GM21786 (cell line): Measurements from ENCODE around the gene CHCHD3.
"Not testable (repeated sequence)": the region's sequence is repeated elsewhere in the genome, so short reads cannot be mapped to it uniquely, and the experiment has no call there.

Experiments
- ATAC-seq: cut with Tn5 transposase; IDR thresholded peaks from one replicate; pipeline ENCODE4 v1.9.1; 2021; ENCODE audit not compliant: unreplicated experiment

The CHCHD3 gene

DNA sequence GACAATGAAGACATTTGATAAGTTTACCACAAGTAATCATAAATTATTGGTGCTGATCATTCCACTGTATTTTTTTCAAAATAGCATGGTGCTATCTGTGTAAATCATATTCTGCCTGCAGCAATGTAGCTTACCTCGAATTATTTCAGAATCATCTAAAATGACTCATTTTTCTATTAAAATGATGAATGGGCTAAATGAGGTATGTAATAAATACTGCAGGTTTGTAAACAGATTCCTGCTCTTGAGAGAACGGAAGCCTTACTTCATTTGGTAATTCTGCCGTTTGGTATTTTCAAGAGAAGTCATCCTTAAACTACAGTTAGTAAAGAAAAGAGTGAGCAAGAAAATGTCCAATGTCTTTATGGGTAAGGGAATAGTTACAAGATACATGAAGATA lies 115.9 kb downstream of the CHCHD3 start:
- no peak for ATAC-seq

DNA sequence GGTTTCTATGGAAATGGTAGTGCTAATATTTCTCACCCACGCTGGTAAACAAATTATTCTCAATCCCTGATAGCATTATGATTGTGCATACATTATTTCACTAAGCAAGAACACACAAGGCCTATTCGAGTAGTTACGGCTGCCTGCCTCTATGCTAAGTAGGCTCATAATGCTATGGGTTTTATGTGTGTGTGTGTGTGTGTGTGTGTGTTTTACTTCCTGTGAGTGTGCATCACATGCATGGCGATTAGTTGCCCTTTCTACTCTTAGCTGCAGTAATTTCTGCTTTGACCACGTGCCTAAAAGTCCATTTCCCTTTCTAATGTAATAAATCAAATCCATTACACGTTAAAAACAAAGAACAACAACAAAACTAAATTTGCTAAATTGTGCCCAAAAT lies 117.0 kb downstream of the CHCHD3 start:
- ATAC-seq: no peak

DNA sequence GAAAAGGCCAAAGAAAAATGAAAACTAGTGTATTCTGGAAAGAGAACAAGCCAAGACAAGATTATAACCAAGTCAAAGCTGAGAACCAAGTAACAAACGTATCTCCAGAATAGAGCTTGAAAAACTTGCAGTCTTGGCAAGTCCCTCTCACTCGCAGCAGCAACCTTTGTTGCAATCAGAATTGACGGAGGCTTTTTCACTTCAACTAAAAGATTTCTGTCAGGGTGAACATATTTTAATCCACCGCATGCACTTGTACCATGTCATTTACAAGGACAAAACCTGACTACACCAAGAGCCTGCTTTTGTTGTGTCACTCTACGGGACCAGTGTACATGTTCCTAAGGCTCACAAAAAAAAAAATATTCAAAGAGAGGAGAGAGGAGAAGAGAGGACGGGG lies 122.0 kb downstream of the CHCHD3 start:
- ATAC-seq: no peak

DNA sequence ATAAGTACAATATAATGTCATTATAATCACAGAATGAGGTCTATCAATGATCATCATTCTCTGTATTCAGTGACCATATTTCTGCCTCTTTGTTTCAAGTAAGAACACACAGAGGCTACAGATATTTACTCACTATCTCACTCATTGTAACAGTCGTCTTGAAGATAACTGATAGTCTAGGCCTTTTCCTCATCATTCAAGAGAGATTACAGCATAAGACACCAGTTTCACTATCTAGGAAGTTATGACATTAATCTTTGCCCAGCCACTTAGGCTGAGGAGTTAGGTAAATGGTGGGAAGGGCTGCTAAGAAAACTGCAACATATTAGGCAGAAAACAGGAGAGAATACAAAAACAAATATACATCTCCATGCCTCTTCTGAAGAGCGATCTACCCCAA lies 125.3 kb downstream of the CHCHD3 start:
- ATAC-seq: no peak

DNA sequence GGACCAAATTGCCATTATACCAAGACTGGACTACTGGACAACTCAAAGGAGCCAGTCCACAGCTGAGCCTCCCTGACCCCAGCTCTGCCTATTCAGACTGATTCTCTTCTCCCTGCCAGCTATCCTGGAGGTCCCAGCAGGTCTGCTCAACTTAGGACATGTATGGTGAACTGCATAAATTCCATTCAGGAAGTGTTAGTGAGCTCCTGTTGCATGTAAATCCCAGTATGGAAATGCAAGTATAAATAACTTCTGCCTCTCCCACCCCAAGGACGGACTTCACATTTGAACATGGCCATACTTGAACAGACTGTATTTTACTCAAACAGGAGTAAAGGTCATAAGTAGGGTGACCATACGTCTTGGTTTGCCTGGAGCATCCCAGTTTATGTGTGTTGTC lies 128.4 kb downstream of the CHCHD3 start:
- ATAC-seq: no peak

DNA sequence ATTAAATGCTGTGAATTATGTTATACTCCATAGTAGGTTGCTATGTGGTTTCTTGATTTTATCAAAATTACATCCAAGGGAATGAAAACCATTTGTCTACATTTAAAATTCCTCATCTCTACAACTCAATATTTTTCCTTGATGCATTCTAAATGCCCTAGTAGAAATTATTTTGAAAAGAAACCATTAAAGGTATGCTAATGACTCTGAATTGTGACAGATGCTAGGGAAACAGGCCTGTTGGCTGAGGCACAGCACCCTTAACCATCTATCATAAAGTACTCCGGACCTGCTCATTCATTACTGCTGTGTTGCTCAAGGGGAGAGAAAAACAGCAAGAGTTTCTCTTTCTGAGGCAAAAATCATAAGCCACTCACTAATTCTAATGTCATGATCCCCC lies 131.2 kb downstream of the CHCHD3 start:
- no peak for ATAC-seq

DNA sequence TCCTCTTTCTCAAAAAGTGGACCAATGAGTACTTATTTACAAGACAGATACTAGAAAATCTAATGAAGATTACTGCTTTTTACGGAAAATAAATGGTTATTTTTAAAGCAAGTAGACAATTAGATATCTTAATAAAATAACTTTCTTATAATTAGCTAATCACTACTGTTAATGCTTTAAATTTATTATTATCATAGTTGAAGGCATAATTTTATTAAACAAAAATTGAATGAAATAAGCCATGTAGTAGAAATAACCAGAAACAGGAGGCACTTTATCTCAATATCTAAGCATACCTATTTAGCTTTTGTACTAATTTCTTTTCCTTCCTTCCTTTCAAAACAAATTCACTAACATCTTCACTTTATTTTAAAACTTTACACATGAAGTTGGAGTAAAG lies 134.9 kb downstream of the CHCHD3 start:
- no peak for ATAC-seq

DNA sequence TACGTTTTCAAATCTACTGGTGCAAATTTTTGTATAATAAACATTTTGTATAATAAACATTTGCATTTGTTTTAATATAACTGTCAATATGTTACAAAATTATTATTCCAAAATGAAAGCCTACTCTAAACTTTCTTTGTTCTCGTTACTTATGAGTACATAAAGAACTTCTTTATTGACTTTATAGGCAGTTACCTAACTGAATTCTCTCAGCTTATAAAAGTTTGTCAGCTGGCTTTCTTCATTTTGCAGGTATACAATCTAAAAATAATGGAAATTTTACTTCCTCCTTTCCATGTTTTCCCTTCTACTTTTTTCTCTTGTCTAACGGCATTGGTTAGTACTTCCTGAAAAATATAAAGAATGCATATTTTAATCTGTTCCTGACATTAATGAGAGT lies 137.1 kb downstream of the CHCHD3 start:
- ATAC-seq: no peak

DNA sequence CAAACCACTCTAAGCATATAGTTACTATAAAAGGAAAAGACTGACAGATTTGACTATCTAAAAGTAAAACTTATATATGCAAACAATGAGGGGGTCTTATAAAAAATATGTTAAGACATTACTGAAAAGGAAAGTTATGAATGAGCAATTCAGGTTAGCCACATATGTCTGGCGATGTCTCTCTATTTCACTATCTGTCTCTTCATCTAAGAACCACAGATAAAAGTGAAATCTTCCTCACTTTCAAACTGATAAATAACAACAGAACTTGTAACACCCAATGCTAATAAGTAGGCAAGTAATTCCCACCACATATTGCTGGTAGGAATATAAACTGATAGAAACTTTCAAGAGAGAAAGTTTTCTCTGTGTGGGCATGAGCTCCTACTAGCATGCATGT lies 138.2 kb downstream of the CHCHD3 start:
- ATAC-seq: no peak

DNA sequence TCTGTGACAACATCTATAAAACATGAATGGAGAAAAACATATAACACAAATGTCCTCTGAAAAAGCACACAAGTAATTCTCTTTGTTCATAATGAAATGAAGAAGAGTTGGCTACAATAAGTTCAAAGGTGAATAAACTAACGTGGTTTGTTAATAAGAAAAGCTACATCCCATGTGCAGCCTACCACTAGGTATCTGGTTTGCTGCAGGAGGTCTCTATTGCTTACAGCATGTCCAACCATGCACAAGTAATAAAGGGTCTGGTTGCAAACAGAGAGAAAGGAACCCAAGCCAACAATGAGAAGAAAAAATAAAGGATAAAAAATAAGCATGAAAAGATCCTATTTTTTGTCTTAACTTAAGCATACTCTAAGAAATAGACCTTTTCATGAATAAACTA lies 139.2 kb downstream of the CHCHD3 start:
- no peak for ATAC-seq

DNA sequence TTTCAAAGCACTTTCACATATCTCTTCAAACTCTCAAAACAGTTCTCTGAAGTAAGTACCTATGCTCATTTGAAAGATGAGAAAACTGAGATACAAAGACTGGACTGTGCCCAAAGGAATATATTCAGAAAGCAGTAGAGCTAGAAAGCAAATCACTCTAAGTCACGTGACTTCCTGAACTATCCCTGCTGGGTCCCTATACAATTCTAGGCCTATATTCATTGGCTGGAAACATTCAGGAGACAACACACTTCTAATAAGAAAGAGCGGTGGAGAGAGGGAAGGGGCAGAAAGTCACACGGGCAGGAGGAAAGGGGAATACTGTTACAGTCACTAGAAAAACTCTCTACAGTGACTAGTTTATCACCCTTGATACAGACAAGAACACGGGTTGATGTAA lies 140.0 kb downstream of the CHCHD3 start:
- ATAC-seq: no peak

DNA sequence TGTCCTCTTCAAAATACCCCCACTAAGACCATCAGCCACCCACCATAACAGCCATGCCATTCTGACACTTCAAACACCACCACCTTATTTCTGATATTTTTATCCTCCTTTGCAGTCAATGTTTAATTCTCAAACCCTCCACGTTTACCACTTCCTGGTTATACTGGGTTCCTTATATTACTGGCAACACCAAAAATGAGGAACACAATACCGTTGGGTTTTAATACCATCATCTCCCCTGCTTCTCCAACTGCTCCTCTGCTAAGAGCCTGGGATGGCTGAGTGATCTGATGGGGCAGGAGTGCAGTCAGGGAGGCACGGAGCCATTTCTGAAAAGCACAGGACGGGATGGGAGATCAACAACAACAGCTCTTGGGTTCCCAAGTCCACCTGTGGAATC lies 140.5 kb downstream of the CHCHD3 start:
- no peak for ATAC-seq

DNA sequence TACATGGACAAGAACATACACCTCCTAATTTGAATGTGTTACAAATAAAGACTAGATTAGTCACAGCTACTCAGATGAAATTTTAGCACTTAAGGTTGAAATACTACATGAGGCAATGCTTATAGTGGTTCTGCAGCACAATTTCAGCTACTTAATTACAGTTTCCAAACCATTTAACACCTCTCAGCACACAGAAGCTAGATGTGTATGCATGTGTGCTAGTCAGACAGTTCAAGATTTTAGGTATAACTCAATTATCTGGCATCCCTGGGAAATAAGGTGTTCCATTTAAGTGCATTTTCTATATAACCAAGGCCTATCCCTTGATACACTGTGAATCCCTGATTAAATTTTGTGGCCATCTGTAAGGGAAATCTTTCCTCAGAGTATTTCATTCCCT lies 141.8 kb downstream of the CHCHD3 start:
- ATAC-seq: no peak

DNA sequence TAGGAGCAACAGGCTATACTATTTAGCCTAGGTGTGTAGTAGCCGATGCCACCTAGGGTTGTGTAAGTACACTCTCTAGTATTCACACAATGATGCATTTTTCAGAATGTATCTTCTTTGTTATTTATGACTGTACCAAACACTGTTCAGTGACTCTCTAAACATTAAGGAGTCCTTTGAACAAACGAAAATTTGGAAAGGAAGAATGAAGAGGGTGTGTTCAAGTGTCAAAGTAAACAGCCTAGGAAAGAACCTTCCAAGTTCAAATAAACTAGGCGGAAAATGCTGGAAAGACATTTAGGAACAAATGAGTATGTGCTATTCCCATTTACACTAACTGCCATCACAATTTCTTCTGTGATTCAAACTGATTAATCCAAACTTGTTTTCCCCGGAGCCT lies 142.4 kb downstream of the CHCHD3 start:
- ATAC-seq: no peak

DNA sequence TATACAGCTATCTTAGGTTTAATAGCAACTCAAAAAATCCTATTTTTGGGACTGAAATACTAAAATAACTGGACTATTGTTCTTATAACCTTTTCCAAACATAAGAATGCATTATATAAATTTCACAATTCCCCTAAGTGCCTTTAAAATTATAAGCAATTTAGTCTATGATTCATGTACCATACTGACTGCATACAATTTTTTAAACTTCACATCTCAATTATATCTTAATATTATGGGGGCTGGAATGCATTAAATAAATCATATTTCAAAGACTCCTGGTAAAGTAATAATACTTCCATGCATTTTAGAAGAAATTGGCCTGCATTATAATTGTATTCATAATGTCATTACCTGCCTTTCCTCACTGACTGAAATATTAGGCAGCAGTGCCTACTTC lies 144.6 kb downstream of the CHCHD3 start:
- no peak for ATAC-seq

DNA sequence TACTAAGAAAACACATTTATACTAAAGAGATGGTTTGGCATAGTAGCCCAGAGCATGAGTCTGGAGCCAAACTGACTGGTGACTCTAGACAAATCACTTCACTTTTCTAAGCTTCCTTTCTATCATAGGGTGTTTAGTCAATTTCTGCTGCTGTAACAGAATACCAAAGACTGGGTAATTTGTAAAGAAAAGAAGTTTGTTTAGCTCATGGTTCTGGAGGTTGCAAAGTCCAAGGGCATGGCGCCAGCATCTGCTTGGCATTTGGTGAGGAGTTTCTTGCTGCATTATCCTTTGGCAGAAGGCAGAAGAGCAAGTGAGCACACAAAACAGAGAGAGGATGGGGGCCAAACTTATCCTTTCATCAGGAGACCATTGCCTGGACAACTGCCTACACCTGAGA lies 146.3 kb downstream of the CHCHD3 start:
- no peak for ATAC-seq

DNA sequence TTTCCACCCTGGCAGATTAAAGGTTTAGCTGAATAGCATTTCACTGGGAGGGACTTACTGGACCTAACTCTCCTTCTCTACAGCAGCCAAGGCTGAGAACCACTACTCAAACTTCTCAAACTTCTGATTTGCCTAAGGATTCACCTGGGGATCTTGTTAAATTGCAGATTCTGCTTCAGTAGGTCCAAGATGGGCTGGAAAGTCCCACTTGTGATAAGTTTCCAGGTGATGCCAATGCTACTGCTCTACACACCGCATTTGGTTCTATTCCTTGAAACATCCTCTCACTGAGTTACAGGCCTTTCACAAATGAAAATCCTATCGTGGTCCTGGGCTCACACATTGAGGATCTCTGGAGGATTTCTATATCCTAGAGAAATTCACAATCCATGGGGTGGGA lies 147.9 kb downstream of the CHCHD3 start:
- no peak for ATAC-seq

DNA sequence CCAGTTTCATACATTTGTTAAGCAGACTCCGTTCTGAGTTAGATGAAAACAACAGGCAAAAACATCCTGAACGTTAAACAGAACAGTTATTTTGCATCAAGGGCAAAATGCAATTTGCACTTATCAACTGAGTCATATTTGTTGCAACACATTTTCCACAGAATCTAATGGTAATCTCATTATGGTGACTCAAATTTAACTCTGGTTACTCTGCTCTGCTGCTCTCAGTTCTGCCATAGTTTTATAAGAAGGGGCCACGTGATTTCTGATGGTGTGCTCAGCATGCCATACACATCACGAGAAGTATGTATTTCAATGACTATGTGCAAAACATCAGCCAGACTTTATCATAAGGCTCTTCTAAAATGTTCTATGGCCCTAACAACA lies 148.8 kb downstream of the CHCHD3 start:
- peak; percentile 51 for ATAC-seq

DNA sequence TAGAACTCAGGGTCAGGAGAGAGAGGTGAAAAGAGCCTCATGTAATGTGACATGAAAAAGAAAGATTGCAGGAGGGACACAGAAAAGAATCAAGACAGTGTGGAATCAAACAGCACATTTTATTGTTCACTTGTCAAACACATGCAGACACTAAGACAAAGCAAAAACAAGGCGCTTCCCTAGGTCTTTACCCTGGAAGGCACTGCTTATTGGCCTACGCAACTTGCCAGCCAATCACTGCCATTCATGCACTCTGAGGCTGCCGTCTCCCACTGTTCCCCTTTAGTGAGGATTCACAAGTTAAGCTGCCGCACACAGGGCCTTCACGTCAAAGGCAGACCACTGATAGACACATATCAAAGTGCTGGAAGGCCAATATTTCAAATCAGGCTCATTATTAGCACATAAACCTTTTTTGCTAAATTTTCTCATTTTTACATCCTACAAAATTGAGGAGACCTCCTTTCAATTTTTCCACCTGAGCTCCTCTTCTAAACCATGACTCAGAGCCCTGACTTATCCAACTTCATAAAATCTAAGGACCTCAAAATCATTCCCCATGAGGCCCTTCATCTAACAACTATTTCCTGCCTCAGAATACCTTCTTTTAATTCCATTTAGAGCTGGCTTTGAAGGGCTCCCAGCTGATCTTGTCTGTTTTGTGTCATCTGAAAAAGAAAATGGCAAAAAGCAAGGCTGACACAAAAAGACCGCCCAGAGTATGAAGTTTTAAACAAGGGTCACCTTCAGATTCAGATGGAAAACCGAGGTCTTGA lies 149.4 kb downstream of the CHCHD3 start:
- no peak for ATAC-seq

DNA sequence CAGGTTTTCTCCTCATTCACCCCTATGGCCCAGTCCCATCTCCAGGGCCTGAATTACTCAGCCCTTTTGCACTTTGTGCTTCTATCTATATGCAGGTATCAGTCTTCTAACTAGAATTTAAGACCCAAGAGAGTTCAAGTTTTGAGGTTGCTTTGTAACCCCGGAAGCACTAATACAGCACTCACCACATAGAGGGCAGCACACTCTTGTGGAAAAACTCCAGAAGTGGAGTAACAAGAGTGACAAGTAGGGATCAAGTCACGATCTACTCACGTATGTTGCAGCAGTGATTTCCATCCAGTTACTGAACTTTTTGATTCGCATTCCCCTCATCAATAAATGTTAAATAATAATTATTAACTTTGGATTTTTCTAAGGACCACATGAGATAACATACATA lies 151.0 kb downstream of the CHCHD3 start:
- ATAC-seq: no peak

DNA sequence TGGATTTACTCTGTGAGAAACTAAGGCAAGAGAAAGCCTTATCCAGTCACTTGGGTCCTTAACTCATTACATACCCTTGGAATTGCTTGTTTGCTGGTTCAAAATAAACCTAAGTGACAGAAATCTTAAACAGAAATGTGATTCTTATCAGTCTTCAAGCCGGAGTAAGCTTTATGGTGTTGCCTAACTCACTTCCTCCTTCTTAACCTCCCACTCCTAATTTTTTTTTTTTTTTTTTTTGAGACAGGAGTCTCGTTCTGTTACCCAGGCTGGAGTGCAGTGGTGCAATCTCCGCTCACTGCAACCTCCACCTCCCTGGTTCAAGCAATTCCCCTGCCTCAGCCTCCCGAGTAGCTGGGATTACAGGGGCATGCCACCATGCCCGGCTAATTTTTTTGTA lies 151.9 kb downstream of the CHCHD3 start:
- not testable (repeated sequence) for ATAC-seq

DNA sequence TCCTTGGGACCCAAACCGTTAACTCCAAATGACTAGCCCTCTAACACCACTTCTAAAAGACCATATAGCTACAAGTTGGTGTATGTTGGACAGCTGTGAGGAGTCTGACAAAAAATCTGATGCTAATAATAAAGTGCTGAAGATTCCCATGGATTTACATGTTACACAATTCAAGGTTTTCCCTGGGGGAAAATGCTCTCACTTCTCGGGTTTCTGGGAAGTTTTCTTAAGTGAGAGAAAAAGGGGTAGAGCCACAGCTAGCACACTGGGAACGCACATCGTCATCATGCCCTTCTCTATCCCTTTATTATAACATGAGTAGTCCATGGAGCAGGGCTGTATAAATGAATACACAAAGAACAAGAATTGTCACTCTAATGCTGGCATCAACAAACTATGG lies 162.1 kb downstream of the CHCHD3 start:
- ATAC-seq: no peak

DNA sequence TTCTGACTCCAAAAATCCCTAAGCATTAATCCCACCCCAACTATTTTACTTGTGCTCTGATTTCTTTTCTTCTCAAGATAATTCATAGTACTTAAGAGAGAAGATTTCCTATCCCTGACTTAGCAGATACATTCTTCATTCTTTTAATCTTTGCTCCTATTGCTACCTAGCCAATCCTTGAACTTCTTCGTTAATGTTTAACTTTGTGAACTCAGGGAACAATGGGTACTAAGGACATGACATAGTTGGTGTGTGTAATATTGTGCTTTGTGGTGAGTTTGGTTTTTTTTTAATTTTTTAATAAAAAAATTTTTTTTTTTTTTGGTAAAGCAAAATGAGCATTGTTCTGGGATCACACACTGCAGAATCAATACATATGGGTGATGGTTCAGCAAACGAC lies 166.2 kb downstream of the CHCHD3 start:
- ATAC-seq: no peak
